Fibroblast of pulmonary artery (primary cell): ENCODE data around the gene LRRC43.

Experiments
- DNase-seq: peaks from one replicate; pipeline ENCODE4 v3.0.0-alpha.2; 2010; ENCODE audit warnings: low read depth
- H3K4me3 ChIP-seq: replicated peaks from 2 replicates; pipeline ENCODE4 v1.5.1; 2011; ENCODE audit warnings: low read depth, mild to moderate bottlenecking, control low read depth, low read length, moderate library complexity
- TF ChIP-seq, protein P1 (sequence below): IDR thresholded peaks from 2 replicates; pipeline ENCODE4 v1.5.1; 2011; ENCODE audit warnings: mild to moderate bottlenecking, control low read depth, low read length, inconsistent platforms; ENCODE audit errors: missing control alignments

Gene LRRC43

DNA sequence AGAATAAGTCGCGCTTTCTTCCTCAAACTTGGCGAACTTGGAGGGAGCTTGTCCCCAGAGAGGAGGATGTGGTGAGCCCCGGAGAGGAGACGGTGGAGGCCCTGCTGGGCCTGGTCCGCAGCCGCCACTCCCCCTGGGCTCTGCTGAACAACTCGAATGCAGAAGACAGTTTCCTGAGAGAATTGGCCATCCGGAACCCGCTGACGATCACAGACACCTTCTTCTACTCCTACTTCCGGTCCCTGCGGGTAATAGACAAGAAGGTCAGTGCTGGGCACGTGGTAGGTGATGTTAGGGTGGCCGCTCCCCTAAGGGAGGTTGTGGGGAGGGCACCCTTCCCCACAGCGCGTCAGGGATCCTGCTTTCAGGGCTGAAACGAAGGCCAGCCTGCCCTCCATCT, 1.6 kb downstream of the LRRC43 start:
- no peak overlapping the region for H3K4me3 ChIP-seq
- TF ChIP-seq, protein P1, sequence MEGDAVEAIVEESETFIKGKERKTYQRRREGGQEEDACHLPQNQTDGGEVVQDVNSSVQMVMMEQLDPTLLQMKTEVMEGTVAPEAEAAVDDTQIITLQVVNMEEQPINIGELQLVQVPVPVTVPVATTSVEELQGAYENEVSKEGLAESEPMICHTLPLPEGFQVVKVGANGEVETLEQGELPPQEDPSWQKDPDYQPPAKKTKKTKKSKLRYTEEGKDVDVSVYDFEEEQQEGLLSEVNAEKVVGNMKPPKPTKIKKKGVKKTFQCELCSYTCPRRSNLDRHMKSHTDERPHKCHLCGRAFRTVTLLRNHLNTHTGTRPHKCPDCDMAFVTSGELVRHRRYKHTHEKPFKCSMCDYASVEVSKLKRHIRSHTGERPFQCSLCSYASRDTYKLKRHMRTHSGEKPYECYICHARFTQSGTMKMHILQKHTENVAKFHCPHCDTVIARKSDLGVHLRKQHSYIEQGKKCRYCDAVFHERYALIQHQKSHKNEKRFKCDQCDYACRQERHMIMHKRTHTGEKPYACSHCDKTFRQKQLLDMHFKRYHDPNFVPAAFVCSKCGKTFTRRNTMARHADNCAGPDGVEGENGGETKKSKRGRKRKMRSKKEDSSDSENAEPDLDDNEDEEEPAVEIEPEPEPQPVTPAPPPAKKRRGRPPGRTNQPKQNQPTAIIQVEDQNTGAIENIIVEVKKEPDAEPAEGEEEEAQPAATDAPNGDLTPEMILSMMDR: no peak
- no peak for DNase-seq

DNA sequence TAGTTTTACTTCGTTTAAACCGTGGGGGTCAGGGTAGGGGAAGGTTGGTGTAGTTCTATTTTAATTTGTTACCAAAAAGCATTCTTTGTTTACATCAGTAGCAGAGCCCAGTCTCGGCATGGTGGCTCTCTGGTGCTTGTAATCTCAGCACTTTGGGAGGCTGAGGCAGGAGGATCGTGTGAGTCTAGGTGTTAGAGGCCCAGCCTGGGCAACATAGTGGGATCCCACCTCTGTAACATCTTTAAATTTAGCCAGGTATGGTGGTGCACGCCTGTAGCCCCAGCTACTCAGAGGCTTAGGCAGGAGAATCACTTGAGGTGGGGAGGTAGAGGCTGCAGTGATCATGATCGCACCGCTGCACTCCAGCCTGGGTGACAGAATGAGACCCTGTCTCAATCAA, 2.2 kb downstream of the LRRC43 start:
- DNase-seq: no peak
- TF ChIP-seq, protein P1: no peak
- H3K4me3 ChIP-seq: no peak overlapping the region

DNA sequence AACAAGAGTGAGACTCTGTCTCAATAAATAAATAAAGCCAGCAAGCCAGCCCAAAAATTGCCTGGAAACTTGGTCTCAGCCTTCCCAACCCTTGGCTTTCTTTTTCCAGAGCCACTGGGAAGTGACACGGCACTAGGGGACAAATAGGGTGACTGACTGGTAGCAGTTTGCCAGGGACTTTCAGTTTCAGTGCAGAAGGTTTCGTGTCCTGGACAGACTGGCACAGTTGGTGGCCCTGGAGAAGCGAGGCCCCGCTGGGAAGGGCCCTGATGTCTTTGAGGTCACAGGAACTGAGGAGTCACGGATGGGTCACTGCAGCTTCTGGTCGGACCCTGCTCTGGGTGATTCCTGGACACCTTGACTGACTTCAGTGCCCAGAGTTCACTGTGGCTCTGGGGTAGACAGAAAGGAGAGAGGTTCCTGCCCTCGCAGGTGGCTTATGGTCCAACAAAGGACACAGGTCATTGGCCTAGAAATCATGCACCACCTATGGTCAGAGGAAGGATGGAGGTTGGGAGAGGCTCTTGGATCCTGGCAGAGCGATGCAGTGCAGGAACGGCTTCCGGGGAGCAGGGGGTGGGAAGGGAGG, 2.7 kb downstream of the LRRC43 start:
- TF ChIP-seq, protein P1: no peak
- no peak overlapping the region for H3K4me3 ChIP-seq
- no peak for DNase-seq

DNA sequence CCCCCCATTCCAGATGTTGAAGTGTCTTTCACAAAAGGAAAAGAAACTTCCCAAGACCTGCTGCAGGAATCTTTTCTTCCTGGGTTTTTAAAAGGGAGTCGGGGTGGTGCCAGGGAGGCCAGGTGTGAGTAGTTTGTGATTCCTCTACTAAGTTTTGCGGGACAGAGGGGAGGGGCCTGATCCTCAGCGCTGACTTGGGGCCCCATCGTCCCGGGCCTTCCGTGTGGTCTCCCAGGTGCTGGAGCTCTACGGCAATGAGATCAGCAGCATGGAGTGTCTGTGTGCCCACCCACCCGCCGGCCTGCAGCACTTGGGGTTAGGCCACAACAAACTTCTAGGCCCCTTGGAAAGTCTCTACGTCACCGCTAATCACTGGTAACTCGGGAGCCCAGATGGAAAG, 4.5 kb downstream of the LRRC43 start:
- no peak for DNase-seq
- H3K4me3 ChIP-seq: no peak overlapping the region
- TF ChIP-seq, protein P1: no peak

DNA sequence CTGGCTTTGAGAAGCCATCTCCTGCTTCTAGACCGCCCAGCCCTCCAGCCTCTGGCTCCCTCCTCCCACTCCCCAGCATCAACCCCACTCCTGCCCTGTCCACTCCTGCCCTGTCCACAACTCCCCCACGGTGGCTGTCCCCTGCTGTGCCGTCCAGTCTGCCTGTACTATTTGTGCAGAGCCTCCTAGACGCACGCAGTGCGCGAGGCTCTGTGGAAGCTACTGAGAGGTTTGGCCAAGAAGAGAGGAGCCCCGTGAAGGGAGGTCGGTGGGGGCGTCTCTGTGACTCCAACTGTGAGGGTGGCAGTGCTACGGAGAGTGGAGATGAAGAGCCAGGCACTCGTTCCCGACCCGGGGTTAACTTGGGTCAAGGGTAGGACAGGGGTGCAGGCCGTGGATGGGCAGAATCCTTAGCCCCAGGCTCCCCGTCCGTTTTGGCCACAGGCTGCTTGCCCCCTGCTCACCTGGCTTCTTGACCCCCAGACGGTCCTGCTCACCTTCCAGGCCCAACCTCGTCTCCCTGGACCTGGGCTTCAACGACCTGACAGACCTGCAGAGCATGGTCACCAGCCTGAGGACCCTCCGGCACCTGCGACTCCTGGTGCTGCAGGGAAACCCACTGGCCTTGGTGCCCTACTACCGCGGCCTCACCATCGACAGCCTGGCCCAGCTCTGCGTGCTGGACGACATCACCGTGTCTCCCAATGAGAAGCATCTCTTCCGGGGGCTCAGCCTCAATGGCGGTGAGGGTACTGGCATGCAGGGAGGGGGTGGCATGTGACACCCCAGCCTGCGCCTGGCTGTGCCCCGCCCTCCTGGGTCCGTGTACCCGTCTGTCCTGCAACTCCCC, 6.9 kb downstream of the LRRC43 start:
- DNase-seq: no peak
- TF ChIP-seq, protein P1: no peak
- H3K4me3 ChIP-seq: no peak overlapping the region

DNA sequence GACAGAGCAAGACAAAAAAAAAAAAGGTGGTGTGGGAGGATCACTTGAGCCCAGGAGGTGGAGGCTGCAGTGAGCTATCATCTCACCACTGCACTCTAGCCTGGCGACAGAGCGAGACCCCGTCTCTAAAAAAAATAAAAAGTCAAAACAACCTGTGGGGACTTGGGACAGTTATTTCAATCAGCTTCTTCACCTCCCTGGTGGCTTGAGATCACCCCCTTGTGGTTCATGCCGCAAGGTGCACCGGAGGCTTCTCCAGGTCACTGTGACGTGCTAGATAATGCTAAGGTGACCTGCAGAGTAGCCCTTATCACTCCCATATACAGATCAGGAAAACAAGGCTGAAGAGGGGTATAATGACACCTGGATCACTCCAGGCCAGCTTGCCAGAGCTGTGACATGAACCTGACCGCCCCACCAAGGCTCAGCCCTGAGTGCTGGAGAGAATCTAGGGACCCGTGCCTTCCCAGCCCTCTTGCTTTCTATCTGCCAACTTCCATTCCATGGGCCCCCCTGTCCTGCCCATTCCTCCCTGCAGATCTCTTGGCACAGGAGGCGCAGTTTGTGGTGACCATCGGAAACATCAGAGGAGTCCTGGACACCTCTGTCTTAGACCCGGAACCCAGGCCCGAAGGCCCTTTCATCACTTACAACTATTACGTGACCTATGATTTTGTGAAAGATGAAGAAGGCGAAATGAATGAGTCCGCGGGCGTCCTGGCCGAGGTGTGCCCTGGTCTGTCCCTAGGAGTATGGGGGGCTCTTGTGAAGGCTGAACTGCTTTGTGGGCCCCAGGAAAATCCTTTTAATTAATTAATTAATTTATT, 8.1 kb downstream of the LRRC43 start:
- no peak overlapping the region for H3K4me3 ChIP-seq
- TF ChIP-seq, protein P1: peak; percentile 93
- peak; percentile 73 for DNase-seq
